OCI-LY7 (cell line): ENCODE results near the gene PCK1. TPM values are rescaled to one million over a fixed set of nuclear protein-coding genes. Genes with fewer than 3 reads are reported as not detected.
A peak's percentile ranks its signal among the peaks of the same experiment; 100 is the strongest.

Source experiments
- BruUV-seq: library from RNA; stranded (reverse); fragments of 400-500 nt; replicated peaks from 2 replicates; lab custom pipeline; 2021; lab: Mats Ljungman, UMichigan
- CTCF ChIA-PET: fragments of 300-600 bp; sonication (Branson Sonifier 250); formaldehyde crosslinking; loops from one replicate; lab custom pipeline; 2022; ENCODE audit warnings: antibody characterized with exemption; ENCODE audit not compliant: unreplicated experiment; lab: Charles Lee
- POLR2A ChIA-PET: fragments of 300-600 bp; sonication (Branson Sonifier 250); formaldehyde crosslinking; loops from one replicate; lab custom pipeline; 2022; ENCODE audit warnings: antibody characterized with exemption; lab: Charles Lee
- DNase-seq: peaks from one replicate; pipeline ENCODE4 v3.0.0-alpha.2; 2015; ENCODE audit warnings: low spot score
- H2AFZ ChIP-seq: fragments of 200-600 bp; sonication (generic), shearing (Covaris generic); 2 replicates; pipeline ENCODE4 v1.6.1; 2014; ENCODE audit warnings: mild to moderate bottlenecking, antibody characterized with exemption, low read length, moderate library complexity
- H3K27ac ChIP-seq: fragments of 200-600 bp; sonication (generic); 2 replicates; pipeline ENCODE4 v1.5.1; 2014; ENCODE audit warnings: mixed run types, low read depth, mild to moderate bottlenecking, moderate library complexity, low read length, inconsistent platforms; ENCODE audit not compliant: poor library complexity, severe bottlenecking
- H3K36me3 ChIP-seq: fragments of 200-600 bp; sonication (generic); 2 replicates; pipeline ENCODE4 v1.6.1; 2014; ENCODE audit warnings: mild to moderate bottlenecking, antibody characterized with exemption, low read length, moderate library complexity, mixed read lengths; ENCODE audit not compliant: insufficient read depth
- H3K4me1 ChIP-seq: fragments of 200-600 bp; sonication (generic); 2 replicates; pipeline ENCODE4 v1.5.1; 2014; ENCODE audit warnings: mild to moderate bottlenecking, low read length; ENCODE audit not compliant: insufficient read depth, poor library complexity, severe bottlenecking
- H3K4me2 ChIP-seq: fragments of 200-600 bp; sonication (generic); 2 replicates; pipeline ENCODE4 v1.6.1; 2014; ENCODE audit warnings: mild to moderate bottlenecking, low read length
- H3K4me3 ChIP-seq: fragments of 200-600 bp; sonication (generic); 2 replicates; pipeline ENCODE4 v1.5.1; 2014; ENCODE audit warnings: mild to moderate bottlenecking, low read depth, low read length; ENCODE audit not compliant: poor library complexity, severe bottlenecking
- H3K79me2 ChIP-seq: fragments of 200-600 bp; sonication (generic); 2 replicates; pipeline ENCODE4 v1.6.1; 2016; ENCODE audit warnings: low read depth, mild to moderate bottlenecking, low read length, moderate library complexity, mixed read lengths; ENCODE audit not compliant: insufficient read depth
- H3K9me2 ChIP-seq: fragments of 200-600 bp; sonication (generic); 2 replicates; pipeline ENCODE4 v1.6.1; 2016; ENCODE audit warnings: mild to moderate bottlenecking, low read length, mixed read lengths; ENCODE audit not compliant: insufficient read depth
- H3K9me3 ChIP-seq: fragments of 200-600 bp; sonication (generic); 2 replicates; pipeline ENCODE4 v1.6.1; 2014; ENCODE audit warnings: mild to moderate bottlenecking, mixed run types, low read length, mixed read lengths
- H4K20me1 ChIP-seq: fragments of 200-600 bp; sonication (generic); 2 replicates; pipeline ENCODE4 v1.6.1; 2014; ENCODE audit warnings: mild to moderate bottlenecking, antibody characterized with exemption, low read length, moderate library complexity, mixed read lengths; ENCODE audit not compliant: insufficient read depth
- CTCF ChIP-seq: fragments of 200-600 bp; sonication (generic); conservative IDR thresholded peaks from 2 replicates; pipeline ENCODE4 v1.5.1; 2014; ENCODE audit warnings: mild to moderate bottlenecking, antibody characterized with exemption, low read length, moderate library complexity, mixed read lengths
- EZH2phosphoT487 ChIP-seq: fragments of 200-600 bp; sonication (generic); IDR thresholded peaks from 2 replicates; pipeline ENCODE4 v1.6.1; 2018; ENCODE audit warnings: low read depth, borderline replicate concordance, mild to moderate bottlenecking, mixed run types, antibody characterized with exemption, low read length, moderate library complexity, mixed read lengths
- intact Hi-C: fragments of 100-400 bp; cut with micrococcal nuclease; formaldehyde crosslinking; loops from one replicate; pipeline ENCODE4 v1.10.0; 2022; ENCODE audit not compliant: unreplicated experiment
- total RNA-seq, 2 experiments: library from RNA; depleted of rRNA in 1 of 2; stranded (reverse); fragments of >200 nt in 1 of 2; shearing (Covaris generic) in 1 of 2; gene quantifications; 2 replicates each; pipeline ENCODE4 v1.2.3, GENCODE V29; 2014 to 2022

PCK1 gene
- total RNA-seq, 2 experiments from 2014 or later = 6.9 to 13.0 TPM

- Histone ChIP-seq H3K4me3 (no peak overlapping the region), H3K36me3 (no peaks in the 10 kb centered on the region), H3K4me2 (no peak overlapping the region), H2AFZ (no peak overlapping the region), H3K79me2 (no peaks in the 10 kb centered on the region), H3K27ac (no peak overlapping the region), H4K20me1 (no peaks in the 10 kb centered on the region; the same call in 1 of the 2 replicates), H3K9me2 (no peaks in the 10 kb centered on the region), H3K4me1 (peaks cover 15% of the 10 kb centered on the region), H3K9me3 (peaks cover 5% of the 10 kb centered on the region; the same call in 1 of the 2 replicates)
- DNase-seq = peak; percentile 45
- no TSS peak for BruUV-seq
- peak; percentile 82 for TF ChIP-seq CTCF
- TF ChIP-seq EZH2phosphoT487 = no peak
- ChIA-PET POLR2A (no interaction called here), CTCF (no interaction called here)
- intact Hi-C loops = no loop called here
Measured at GRCh38 chr20:57582432-57583288, 21.8 kb downstream of the PCK1 start.

- no peak for DNase-seq
- BruUV-seq = no TSS peak
- H3K4me3 ChIP-seq = no peak overlapping the region
- CTCF ChIA-PET = no interaction called here
- H3K27ac ChIP-seq = no peak overlapping the region
- H3K36me3 ChIP-seq = no peaks in the 10 kb centered on the region
- H3K4me2 ChIP-seq = no peak overlapping the region
- H3K9me3 ChIP-seq = peaks cover 10% of the 10 kb centered on the region; the same call in 1 of the 2 replicates
- TF ChIP-seq EZH2phosphoT487 = no peak
- TF ChIP-seq CTCF = peak; percentile 38; the same call in 1 of the 2 replicates
- H3K79me2 ChIP-seq = no peaks in the 10 kb centered on the region
- POLR2A ChIA-PET = interaction anchor here (0.8 kb wide), 1 partner anchor 44 kb away, joined by 3 read pairs; no protein-coding TSS in a partner anchor
- no peaks in the 10 kb centered on the region for H4K20me1 ChIP-seq
- H2AFZ ChIP-seq = no peak overlapping the region
- H3K9me2 ChIP-seq = no peaks in the 10 kb centered on the region
- intact Hi-C loops = no loop called here
- H3K4me1 ChIP-seq = peaks cover 15% of the 10 kb centered on the region
Measured at GRCh38 chr20:57583289-57584257, 22.7 kb downstream of the PCK1 start.
